Sigmoid colon (tissue), 7 donors: ENCODE measurements around the gene FAM227A. TPM values are rescaled to one million over a fixed set of nuclear protein-coding genes. Genes with fewer than 3 reads are reported as not detected.

Experiments
- DNase-seq: peaks from one replicate; pipeline ENCODE4 v3.0.0-alpha.2; 2019
- H3K27ac ChIP-seq, 4 donors: fragments of 200-600 bp; sonication (generic); one replicate each; pipeline ENCODE4 v1.5.1; 2016 to 2019; ENCODE audit warnings: mild to moderate bottlenecking in 1 of 4
- H3K27me3 ChIP-seq, 3 donors: fragments of 200-600 bp; sonication (generic); one replicate each; pipeline ENCODE4 v1.5.1; 2019; ENCODE audit warnings: mild to moderate bottlenecking in 1 of 3
- H3K36me3 ChIP-seq, 4 donors: fragments of 200-600 bp; sonication (generic); one replicate each; pipeline ENCODE4 v1.5.1; 2016 to 2019
- H3K4me1 ChIP-seq, 4 donors: fragments of 200-600 bp; sonication (generic); one replicate each; pipeline ENCODE4 v1.5.1; 2017 to 2019
- H3K4me3 ChIP-seq, 4 donors: fragments of 200-600 bp; sonication (generic); one replicate each; pipeline ENCODE4 v1.5.1; 2017 to 2019; ENCODE audit warnings: mild to moderate bottlenecking in 2 of 4, moderate library complexity in 1 of 4
- H3K9me3 ChIP-seq, 4 donors: fragments of 200-600 bp in 3 of 4; sonication (generic) in 3 of 4; one replicate each; pipeline versions ENCODE4 v1.5.1 to v1.6.1; 2013 to 2019
- CTCF ChIP-seq, 4 experiments: fragments of 450-650 bp in 3 of 4; fragments of 200-600 bp in 1 of 4; IDR thresholded peaks; one replicate each; pipeline ENCODE4 v1.5.1; 2016 to 2019; ENCODE audit warnings: antibody characterized with exemption in 4 of 4, mild to moderate bottlenecking in 3 of 4, moderate library complexity in 2 of 4
- EP300 ChIP-seq, 4 donors: sonication (generic); formaldehyde crosslinking; IDR thresholded peaks; one replicate each; pipeline ENCODE4 v1.6.1; 2017; ENCODE audit warnings: antibody characterized with exemption in 4 of 4
- POLR2A ChIP-seq, 2 donors: fragments of 450-650 bp; IDR thresholded peaks; one replicate each; pipeline ENCODE4 v1.6.1; 2016; ENCODE audit warnings: antibody characterized with exemption in 2 of 2, mild to moderate bottlenecking in 2 of 2, moderate library complexity in 2 of 2
- POLR2AphosphoS5 ChIP-seq, 4 donors: sonication (generic); formaldehyde crosslinking; IDR thresholded peaks; one replicate each; pipeline ENCODE4 v1.6.1; 2017; ENCODE audit warnings: antibody characterized with exemption in 4 of 4
- WGBS, 2 donors: extraction: QIAGEN DNeasy Blood & Tissue Kit; methylation state at CpG; one replicate each; pipeline ENCODE4 v1.1.7; 2013; 5-methylcytosine and 5-hydroxymethylcytosine counted together
- intact Hi-C: fragments of 100-400 bp; cut with DNase I; formaldehyde crosslinking; loops from one replicate; pipeline ENCODE4 v1.15.1; 2023
- polyA plus RNA-seq, 3 donors: library from polyadenylated mRNA; stranded (reverse); fragments of 200-250 nt; gene quantifications; one replicate each; pipeline ENCODE4 v1.2.3, GENCODE V29; 2013
- total RNA-seq, 4 donors: library from RNA; depleted of rRNA; stranded (reverse); fragments of >200 nt; gene quantifications; one replicate each; pipeline ENCODE4 v1.1.0, GENCODE V29; 2016
- donor health status: healthy with polysubstance abuse.
- donor health status: Bipolar disorder and iron deficiency.
- donor health status: healthy.

The FAM227A gene
- total and polyA plus RNA-seq, 7 donors, result 0.23 to 3.2 (median 0.61) TPM; not detected in 1

- Histone ChIP-seq H3K36me3 (peaks cover 0 to 13% (median 3%) of the 10 kb centered on the region in 4 donors), H3K4me3 (peak overlapping the region; percentile 78 to 98 (median 90)), H3K9me3 (no peaks in the 10 kb centered on the region), H3K4me1 (peaks cover 0 to 25% (median 21%) of the 10 kb centered on the region in 4 donors), H3K27me3 (no peaks in the 10 kb centered on the region), H3K27ac (peak overlapping the region; percentile 81 to 87 (median 87))
- DNase-seq, result no peak
- TF ChIP-seq POLR2AphosphoS5 (IDR thresholded peaks at IDR 0.05) (no peak), POLR2A (IDR thresholded peaks at IDR 0.05) (no peak), EP300 (IDR thresholded peaks at IDR 0.05) (no peak), CTCF (IDR thresholded peaks at IDR 0.05) (no peak)
- intact Hi-C loops, result no loop called here
- WGBS, 2 donors, result 5 to 9% methylated on average over 16 of the region's 16 CpGs
These were observed 1.1 kb upstream of the FAM227A start for GRCh38 chr22:38657045-38657909.

DNA sequence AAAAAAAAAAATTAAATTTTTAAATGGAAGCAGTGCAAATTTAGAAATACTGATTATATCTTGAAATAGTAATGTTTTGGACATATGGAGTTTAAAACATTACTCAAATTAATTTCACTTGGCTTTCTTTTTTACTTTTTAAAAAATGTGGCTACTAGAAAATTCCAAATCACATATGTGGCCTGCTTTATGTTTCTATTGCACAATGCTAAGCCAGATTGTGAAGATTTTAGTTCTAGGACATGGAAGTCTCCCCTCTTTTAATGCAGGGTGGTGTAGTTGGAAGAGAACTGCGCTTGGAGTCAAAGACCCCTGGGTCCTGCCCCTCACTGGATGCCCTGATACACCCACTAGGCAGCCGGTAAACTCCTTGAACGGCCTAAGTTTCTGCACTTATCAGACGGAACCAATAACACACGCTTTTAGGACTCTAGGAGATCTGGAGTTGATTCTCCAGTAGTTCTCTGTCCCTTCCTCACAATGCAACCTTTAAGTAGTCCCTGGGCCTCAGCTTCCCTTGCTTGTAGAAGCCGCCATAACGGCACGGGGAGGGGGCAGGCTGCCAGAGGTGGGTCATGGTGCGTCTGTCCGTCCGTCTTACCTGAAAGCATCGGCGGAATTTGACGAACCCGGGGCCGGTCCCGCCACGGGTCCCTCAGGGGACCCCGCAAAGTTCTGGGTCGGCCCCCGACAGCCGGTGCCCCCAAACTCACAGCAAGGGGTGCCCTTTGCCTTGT, 505 bp downstream of the FAM227A start:
- WGBS, 2 donors, result 7 to 10% methylated on average over 22 of the region's 22 CpGs
- TF ChIP-seq CTCF (IDR thresholded peaks at IDR 0.05) (no peak), POLR2AphosphoS5 (IDR thresholded peaks at IDR 0.05) (no peak), POLR2A (IDR thresholded peaks at IDR 0.05) (no peak), EP300 (IDR thresholded peaks at IDR 0.05) (no peak)
- Histone ChIP-seq H3K36me3 (peaks cover 0 to under 1% (median under 1%) of the 10 kb centered on the region in 4 donors), H3K27ac (peak overlapping the region; percentile 81 to 87 (median 87)), H3K9me3 (no peaks in the 10 kb centered on the region), H3K27me3 (no peaks in the 10 kb centered on the region), H3K4me3 (peak overlapping the region; percentile 78 to 98 (median 90)), H3K4me1 (peaks cover 0 to 25% (median 21%) of the 10 kb centered on the region in 4 donors)
- intact Hi-C loops, result no loop called here
- peak; percentile 69 for DNase-seq

GRCh38 chr22:38653741-38654140, 2.5 kb downstream of the FAM227A start:
- Histone ChIP-seq H3K27ac (no peak overlapping the region), H3K4me3 (no peak overlapping the region), H3K27me3 (no peaks in the 10 kb centered on the region), H3K36me3 (no peaks in the 10 kb centered on the region), H3K9me3 (no peaks in the 10 kb centered on the region), H3K4me1 (peaks cover 0 to 23% (median 21%) of the 10 kb centered on the region in 4 donors)
- no peak for DNase-seq
- intact Hi-C loops, result no loop called here
- 95 to 98% methylated on average over 8 of the region's 8 CpGs for WGBS, 2 donors
- no peak for TF ChIP-seq POLR2A (IDR thresholded peaks at IDR 0.05)
- TF ChIP-seq CTCF (IDR thresholded peaks at IDR 0.05), result no peak
- no peak for TF ChIP-seq EP300 (IDR thresholded peaks at IDR 0.05)

GRCh38 chr22:38652859-38653258, 3.3 kb downstream of the FAM227A start:
- intact Hi-C loops, result no loop called here
- Histone ChIP-seq H3K27ac (no peak overlapping the region), H3K36me3 (no peaks in the 10 kb centered on the region), H3K4me3 (no peak overlapping the region), H3K9me3 (no peaks in the 10 kb centered on the region), H3K27me3 (no peaks in the 10 kb centered on the region), H3K4me1 (peaks cover 0 to 17% (median 16%) of the 10 kb centered on the region in 4 donors)
- no peak for DNase-seq
- TF ChIP-seq POLR2A (IDR thresholded peaks at IDR 0.05), result no peak
- no peak for TF ChIP-seq POLR2AphosphoS5 (IDR thresholded peaks at IDR 0.05)
- TF ChIP-seq CTCF (IDR thresholded peaks at IDR 0.05), result no peak
- TF ChIP-seq EP300 (IDR thresholded peaks at IDR 0.05), result no peak
